Measurements from ENCODE around the gene BLM.
"Not testable (repeated sequence)": the region's sequence is repeated elsewhere in the genome, so short reads cannot be mapped to it uniquely, and the experiment has no call there.

BLM gene

DNA sequence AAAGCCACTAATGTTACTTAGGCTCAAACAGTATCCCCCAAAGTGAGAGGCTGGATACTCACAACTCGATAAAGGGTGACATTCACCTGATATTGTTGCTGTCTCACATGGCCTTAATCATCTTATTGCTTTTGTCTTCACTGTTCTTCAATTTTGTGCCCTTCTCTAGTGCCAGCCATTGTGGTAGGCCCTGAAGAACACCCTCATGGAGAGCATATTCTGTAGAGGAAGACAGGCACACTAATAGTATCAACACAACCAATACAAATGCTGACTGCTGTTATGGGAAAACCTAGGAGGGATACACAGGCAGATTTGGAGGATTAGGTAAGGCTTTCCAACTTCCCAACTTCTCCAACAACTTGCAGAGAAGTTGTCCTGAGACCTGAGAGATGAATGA is 4.1 kb upstream of the BLM start:
- TF ChIP-seq, protein P1, sequence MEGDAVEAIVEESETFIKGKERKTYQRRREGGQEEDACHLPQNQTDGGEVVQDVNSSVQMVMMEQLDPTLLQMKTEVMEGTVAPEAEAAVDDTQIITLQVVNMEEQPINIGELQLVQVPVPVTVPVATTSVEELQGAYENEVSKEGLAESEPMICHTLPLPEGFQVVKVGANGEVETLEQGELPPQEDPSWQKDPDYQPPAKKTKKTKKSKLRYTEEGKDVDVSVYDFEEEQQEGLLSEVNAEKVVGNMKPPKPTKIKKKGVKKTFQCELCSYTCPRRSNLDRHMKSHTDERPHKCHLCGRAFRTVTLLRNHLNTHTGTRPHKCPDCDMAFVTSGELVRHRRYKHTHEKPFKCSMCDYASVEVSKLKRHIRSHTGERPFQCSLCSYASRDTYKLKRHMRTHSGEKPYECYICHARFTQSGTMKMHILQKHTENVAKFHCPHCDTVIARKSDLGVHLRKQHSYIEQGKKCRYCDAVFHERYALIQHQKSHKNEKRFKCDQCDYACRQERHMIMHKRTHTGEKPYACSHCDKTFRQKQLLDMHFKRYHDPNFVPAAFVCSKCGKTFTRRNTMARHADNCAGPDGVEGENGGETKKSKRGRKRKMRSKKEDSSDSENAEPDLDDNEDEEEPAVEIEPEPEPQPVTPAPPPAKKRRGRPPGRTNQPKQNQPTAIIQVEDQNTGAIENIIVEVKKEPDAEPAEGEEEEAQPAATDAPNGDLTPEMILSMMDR (IDR thresholded peaks at IDR 0.05; ENCODE audit: insufficient read depth, missing control alignments): no peak
- DNase-seq (ENCODE audit: insufficient read length, low spot score) (no peak), FAIRE-seq (no peak)

DNA sequence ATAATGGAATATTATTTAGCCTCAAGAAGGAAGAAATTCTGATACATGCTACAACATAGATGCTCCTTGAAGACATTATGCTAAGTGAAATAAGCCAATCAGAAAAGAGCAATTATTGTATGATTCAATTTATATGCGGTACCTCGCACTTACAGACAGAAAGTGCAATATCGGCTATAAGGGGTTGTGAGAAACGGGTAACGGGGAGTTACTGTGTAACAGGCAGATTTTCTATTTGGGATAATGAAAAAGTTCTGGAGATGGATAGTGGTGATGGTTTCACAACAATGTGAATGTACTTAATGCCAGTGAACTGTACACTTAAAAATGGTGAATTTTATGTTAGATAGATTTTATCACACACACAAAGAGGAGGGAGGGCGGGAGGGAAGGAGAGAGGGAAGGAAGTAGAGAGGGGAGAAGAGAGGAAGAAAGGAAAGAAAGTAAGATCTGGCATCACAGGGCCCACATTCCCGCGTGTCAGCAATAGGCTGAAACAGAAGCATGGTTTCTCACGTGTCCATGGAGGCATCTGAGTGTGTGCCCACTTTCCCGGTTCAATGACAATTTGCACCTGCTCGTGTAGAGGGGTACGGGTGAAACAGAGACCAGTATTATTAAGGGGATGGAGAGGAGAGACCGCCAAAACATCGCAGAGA is 700 bp upstream of the BLM start:
- FAIRE-seq (no peak), DNase-seq (ENCODE audit: insufficient read length, low spot score) (no peak)
- TF ChIP-seq, protein P1 (IDR thresholded peaks at IDR 0.05; ENCODE audit: insufficient read depth, missing control alignments): no peak

DNA sequence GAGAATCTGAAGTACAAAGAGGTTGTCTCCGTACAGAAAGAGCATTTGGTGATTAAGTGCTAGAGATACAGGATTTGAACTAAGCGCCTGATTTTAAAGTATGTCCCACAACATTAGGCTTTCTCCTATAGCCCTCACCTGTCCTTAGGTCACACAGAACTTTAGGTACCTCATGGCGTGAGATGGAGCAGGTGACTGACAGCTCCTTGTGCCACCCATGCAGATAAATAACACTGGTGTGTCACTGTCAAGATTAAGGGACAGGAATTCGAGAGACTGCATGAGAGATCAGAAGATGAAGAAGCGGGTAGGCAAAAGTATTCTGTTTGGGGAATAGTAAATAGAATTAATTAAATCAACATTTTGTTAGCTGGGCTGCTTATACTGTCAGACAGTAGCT is 1.1 kb downstream of the BLM start:
- DNase-seq (ENCODE audit: insufficient read length, low spot score) (no peak), FAIRE-seq (no peak)
- TF ChIP-seq, protein P1 (IDR thresholded peaks at IDR 0.05; ENCODE audit: insufficient read depth, missing control alignments): no peak

DNA sequence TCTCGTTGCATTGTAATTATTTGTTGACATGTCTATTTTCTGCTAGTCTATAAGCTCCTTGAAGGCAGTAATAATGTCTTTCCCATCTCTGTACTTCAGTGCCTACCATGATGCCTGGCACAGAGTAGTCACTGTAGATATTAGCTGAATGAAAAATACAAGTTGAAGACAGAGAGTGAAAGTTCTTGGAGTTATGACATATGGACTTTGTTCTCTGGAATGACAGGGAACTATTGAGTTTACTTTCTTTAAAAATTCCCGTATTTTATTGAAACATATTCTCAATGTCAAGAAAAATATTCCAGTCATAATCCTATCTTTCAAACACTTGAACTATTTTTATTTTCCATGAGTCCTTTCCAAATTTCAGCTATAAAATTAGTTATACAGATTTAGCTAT is 3.0 kb downstream of the BLM start:
- TF ChIP-seq, protein P1 (IDR thresholded peaks at IDR 0.05; ENCODE audit: insufficient read depth, missing control alignments): no peak

DNA sequence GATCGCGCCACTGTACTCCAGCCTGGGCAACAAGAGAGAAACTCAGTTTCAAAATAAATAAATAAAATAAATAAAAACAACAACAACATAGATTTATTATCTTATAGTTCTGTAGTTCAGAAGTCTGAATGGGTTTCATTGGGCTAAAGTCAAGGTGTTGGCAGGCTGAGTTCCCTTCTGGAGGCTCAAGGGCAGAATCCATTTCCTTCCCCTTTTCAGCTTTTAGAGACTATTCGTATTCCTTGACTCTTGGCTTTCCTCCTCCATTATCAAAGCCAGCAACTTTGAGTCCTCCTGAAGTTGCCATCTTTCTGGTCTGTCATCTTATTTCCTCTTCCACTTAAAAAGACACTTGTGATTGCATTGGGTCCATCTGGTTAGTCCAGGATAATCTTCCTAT is 12.1 kb downstream of the BLM start:
- DNase-seq (ENCODE audit: insufficient read length, low spot score): no peak
- TF ChIP-seq, protein P1 (IDR thresholded peaks at IDR 0.05; ENCODE audit: insufficient read depth, missing control alignments): no peak
- FAIRE-seq: no peak

More for the DNA sequence above, 3.0 kb downstream of the BLM start:
- no peak for FAIRE-seq
- no peak for DNase-seq (ENCODE audit: insufficient read length, low spot score)

DNA sequence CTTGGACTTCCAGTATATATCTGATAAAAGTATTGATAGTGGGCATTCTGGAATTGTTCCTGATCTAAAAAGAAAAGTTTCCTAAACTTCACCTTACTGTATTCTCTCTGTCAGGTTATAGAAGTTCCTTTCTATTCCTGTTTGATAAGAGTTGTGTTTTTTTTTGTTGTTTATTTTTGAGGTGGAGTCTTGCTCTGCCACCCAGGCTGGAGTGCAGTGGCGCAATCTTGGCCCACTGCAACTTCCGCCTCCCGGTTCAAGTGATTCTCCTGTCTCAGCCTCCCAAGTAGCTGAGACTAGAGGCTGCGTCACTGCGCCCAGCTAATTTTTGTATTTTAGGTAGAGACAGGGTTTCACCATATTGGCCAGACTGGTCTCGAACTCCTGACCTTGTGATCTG is 13.1 kb downstream of the BLM start:
- FAIRE-seq: no peak
- no peak for DNase-seq (ENCODE audit: insufficient read length, low spot score)
- TF ChIP-seq, protein P1 (IDR thresholded peaks at IDR 0.05; ENCODE audit: insufficient read depth, missing control alignments): no peak

DNA sequence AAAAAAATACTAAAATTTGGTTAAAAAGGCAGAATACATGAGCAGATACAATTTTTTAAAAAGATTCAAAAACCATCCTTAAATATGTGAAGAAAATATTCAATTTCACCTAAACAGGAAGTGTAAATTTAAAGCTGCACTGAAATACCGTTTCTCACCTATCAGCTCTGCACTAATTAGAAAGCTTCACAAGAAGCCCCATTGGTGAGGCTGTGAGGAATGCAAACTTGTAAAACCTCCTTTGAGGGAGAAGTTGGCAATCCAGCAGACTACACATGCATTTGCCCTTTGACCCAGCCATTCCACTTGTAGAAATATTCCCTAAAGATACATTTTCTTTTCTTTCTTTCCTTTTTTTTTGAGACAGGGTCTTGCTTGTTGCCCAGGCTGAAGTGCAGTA is 18.8 kb downstream of the BLM start:
- FAIRE-seq (no peak), DNase-seq (ENCODE audit: insufficient read length, low spot score) (no peak)
- TF ChIP-seq, protein P1 (IDR thresholded peaks at IDR 0.05; ENCODE audit: insufficient read depth, missing control alignments): no peak

DNA sequence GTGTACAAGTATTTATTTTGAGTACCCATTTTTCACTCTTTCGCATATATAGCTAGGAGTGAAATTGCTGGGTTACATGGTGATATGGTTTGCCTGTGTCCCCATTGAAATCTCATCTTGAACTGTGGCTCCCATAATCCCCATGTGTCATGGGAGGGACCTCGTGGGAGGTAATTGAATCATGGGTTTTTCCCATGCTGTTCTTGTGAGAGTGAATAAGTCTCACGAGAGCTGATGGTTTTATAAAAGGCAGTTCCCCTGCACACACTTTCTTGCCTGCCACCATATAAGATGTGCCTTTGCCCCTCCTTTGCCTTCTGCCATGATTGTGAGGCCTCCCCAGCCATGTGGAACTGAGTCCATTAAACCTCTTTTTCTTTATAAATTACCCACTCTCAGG is 23.4 kb downstream of the BLM start:
- DNase-seq (ENCODE audit: insufficient read length, low spot score); FAIRE-seq: not testable (repeated sequence)
